Measurements from ENCODE around the gene NOXO1.
"Not testable (repeated sequence)": the region's sequence is repeated elsewhere in the genome, so short reads cannot be mapped to it uniquely, and the experiment has no call there.

The NOXO1 gene

DNA sequence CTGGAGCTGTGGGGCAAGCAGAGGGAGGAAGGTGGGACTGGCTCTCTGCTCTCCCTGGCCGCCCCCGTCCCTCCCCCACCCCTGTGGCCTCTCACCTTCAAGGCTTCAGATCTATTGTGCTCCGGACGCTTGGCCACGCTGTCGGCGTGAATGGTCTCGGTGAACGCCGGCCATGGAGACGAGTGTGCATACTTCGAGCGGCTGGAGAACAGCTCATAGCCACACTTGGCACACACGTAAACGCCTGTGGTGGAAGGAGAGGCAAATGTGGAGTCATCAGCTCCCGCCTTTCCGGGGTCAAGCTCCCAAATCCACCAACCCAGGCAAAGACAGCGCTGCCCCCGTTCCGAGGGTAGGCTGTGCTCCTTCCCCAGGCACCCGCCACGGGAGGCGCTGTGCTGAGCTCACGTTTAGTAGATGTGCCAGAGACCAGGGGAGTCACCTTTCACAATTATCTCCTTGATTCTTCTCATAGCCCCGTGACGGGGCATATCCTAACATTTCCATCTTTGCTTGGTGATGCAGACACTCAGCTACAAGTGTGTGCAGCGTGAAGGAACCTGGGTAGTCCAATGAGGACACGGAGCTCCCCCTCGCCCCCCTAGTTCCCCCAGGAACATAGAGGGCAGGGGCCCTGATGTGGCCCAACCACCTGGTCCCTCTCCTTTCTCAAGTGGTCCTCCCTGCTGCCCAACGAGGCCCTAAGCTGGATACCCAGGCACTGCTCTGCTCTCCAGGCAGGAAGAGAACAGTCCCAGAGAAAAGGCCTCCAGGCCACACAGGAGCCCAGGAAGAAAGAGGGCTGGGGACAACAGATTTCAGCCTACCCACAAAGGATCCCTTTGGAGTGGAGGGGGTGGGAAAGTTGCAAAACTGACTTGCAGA lies 39.9 kb downstream of the NOXO1 start:
- peak; percentile 30 for DNase-seq (ENCODE audit: low spot score)

DNA sequence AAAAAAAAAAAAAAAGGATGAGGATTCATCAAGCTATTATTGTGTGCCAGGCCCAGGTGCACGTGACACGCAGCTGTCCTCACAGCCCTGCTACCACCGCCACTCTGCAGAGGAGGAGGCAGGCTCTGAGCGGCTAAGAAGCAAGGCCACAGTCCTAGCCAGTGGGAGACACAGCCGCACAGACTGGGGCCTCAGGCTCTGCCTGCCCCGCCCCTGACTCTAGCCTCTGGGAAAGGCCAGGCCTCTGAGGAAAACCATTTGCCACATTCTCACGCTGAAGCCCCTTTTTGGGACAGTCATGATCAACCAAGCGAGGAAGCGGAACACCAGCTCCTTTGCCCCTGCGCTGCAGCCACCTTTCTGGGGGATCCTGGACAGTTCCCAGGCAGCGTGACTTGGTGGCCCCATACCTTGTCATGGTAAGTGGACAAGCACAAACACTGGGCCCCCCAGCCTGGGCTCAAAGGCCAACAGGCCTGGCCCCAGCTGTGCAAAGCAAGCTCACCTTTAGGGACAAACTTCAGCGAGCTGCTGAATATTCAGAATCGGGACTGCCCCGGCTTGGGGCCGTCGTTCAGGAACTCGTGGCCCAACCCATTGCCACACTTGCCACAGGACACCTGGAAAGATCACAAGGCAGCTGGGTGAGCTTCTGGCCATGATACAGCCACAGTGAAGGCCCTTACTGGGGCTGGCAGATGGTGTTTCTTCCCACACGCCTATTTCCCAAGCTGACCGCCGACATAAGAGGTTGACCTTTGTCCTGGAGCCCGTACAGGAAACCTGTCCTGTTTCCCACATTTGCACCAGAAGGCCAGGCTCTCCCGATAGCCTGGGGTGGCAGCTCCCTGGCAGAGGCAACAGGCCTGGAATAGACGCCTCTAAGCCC lies 40.8 kb downstream of the NOXO1 start:
- no peak for DNase-seq (ENCODE audit: low spot score)

DNA sequence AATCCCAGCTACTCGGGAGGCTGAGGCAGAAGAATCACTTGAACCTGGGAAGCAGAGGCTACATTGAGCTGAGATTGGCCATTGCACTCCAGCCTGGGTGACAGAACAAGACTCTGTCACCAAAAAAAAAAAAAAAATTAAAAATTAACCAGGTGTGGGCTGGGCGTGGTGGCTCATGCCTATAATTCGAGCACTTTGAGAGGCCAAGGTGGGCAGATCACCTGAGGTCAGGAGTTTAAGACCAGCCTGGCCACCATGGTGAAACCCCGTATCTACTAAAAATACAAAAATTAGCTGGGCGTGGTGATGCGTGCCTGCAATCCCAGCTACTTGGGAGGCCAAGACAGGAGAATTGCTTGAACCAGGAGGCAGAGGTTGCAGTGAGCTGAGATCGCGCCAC lies 41.4 kb downstream of the NOXO1 start:
- not testable (repeated sequence) for DNase-seq (ENCODE audit: low spot score)

DNA sequence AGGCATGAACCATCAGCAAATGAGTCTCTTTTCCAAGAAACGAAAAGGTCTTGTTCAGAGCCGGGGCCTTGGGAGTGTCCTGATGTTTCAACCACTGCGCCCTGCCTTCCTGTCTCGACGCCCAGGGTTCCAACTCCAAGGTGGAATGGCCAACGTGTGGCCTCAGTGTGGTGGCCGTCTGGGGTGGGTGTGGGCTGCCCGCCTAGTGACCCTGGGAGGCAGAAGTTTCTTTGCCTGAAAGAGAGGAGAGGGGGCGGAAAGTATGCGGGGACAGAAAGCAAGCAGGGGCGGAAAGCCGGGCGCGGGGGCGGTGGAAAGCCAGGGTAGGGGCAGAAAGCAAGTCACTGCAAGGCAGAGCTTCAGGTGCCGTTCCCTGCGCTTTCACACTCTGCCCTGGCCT lies 42.4 kb downstream of the NOXO1 start:
- DNase-seq (ENCODE audit: low spot score): no peak

DNA sequence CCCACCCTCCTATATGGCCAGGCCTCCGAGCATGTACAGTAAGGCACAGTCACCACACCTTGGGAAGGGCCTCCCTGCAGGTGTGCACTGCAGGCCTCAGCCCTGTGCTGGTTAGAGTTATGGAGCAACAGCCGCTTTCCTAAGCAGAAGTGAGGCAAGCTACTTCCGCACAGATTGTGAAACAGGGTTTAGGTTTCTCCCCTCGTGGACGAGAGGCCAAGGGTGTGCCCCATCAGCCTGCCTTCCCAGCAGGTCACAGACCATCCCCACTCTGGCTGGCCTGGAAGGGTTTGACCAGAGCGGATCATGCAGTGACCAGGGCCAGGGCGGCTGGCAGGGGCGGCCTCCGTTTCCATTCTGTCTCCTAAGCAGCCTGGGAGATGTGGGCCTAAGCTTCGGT lies 43.0 kb downstream of the NOXO1 start:
- no peak for DNase-seq (ENCODE audit: low spot score)

DNA sequence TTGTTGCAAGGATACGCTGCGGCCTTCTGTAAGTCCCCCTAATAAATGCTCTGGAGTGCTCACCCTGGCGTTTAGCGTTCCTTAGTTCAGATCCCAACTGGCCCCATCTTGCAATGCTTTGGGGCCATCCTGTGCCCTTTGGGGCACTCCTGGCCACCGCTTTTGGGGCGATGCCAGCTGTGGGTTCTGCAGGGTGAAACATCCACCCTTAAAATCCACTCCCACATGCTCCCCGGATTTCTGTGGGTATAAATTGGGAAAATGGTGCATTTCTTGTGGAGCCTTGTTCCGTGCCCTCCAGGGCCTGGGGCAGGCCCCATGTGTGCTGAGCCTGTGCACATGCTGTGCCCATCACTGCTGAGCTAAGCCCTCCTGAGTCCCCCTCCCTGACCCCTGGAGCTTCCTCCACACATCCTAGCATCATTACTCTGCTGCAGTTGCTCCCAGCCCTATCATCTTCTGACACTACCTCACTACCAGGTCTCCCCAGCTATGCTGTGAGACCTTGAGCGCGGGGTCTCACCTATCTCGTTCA lies 44.3 kb downstream of the NOXO1 start:
- DNase-seq (ENCODE audit: low spot score): no peak

DNA sequence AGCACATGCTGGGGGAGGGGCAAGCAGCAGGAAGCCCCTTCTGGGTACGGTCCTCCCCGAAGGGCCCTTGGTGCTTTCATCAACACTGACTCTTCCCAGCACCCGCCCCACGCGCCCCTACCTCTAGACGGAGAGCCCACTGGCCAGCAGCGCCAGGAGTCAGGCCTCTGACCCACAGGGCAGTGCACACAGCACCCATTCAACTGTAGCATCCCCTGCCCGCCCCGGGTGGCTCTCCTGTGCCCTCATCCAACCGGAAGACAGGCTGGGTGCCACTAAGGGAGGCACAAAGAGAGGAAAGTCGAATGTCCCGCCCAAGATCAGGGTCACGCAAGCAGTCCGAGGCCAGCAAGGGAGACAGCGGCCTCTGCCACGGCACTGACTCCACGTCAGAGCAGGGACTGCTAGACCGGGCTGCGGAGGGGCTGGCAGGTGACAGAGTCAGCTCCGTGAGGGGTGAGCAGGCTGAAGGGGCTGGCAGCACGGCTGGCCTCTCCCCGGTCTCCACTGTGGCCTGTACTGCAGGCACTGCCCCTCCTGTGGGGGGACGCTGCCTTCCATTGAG lies 48.1 kb downstream of the NOXO1 start:
- no peak for DNase-seq (ENCODE audit: low spot score)

DNA sequence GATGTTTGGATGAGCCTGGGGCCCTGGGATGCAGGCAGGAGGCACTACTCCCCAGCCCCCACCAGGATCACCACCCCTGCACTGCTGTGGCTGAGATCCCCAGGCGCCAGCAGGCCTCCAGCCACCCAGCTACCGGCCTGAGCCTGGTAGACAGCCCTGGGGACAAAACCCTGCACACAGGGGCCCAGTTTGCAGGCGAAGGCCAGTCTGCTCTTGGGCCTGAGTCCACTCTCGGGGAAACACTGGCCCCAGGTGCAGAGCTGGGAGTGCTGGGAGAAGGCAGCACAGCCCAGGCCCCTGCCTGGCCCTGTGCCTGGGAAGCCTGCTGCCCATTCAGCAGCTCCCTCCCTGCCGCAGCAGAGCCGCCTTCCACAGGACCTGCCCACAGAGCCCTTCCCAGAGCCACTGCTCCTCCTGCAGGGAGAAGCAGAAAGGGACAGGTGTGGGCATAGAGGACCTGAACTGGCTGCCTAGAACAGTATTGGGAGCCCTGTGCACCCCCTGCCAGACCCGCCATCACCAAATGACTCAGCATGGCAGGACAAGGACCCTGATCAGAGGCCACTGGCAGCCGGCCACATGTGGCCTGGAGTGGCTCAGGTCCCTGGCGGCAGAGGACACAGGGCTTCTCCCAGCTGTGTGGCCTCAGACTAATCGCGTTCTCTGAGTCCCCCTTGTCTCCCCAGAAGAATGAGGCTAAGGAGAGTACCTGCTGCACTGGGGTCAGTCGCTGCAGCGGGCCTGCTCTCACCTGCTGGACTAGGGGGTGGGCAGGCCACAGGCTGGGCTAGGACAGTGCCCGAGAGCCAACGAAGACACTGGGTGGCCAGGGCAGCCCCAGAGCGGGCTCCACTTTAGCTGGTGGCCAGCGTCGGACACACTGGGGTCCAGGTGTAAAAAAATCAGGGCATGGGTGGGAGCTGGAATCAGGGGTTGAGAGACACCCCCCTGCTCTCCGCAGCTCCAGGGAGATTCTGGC lies 48.9 kb downstream of the NOXO1 start:
- DNase-seq (ENCODE audit: low spot score): peak; percentile 64

DNA sequence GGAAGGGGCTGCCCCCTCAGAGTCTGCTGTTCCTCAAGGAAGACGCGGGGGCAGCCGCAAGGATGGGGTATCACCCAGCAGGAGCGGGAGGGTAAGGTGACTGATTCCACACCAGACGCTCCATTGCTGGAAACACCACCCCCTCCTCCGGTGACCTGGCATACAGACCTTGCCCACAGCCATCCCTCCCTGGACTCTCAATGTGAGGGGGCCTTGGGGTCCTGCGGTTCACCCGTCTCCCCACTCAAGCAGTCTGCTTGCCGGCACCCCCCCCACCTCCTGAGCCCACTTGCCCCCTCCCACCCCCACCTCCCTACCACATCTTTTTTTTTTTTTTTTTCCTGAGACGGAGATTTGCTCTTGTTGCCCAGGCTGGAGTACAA lies 50.9 kb downstream of the NOXO1 start:
- no peak for DNase-seq (ENCODE audit: low spot score)

DNA sequence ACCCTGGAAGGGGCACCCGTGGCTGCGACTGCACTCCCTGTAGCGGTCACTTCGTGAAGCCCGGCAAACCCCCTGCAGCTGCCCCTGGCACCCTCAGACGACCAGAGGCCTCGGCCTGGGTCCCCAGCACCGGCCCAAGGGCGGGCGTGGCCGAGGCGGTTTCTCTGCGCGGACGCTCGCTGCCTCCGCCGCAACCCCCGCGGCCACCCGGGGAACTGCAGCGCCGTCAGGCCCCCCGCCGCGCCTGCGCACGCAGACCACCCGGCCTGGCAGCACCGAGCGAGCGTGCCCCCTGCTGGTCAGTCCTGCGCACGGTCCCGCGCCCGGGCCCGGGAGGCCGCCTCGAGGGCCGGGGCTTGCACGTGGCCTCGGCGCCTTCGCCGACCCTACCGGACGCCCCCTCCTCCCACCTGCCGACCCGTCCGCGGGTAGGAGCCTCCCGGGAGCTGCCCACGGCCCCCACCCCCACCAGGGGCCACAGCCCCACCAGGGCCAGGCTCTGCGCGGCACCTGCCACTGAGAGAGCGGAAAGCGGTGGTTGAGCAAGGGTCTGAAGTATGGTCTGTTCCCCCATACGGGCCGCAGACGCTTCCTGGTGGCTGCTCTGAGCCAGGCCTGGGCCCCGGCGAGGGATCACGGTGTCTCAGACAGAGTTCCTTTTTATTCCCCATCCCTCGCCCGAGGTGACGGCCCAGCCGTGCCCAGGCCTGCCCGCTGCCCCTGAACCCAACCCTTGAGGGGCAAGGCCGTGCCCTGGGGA lies 51.5 kb downstream of the NOXO1 start:
- DNase-seq (ENCODE audit: low spot score): peak; percentile 51

DNA sequence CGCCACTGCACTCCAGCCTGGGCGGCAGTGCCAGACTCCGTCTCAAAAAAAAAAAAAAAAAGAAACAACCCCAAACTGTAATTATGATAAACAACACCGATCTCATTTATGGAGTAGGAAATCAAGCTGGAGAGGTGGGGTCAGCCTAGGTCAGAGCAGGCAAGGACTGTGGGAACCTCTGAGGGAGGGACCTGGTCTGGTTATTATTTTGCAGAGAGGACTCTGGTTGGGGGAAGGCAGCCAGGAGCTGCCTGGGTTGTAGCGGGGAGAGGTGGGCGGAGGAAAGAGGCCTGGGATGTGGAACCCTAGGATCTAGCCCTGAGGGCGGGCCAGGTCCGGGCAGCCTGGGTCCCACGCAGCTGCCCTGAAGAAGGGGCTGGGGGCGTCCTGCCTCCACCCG lies 52.2 kb downstream of the NOXO1 start:
- peak; percentile 28 for DNase-seq (ENCODE audit: low spot score)

Measured in cerebellar cortex (tissue), 1 donor.